HG03457 (cell line): ENCODE measurements around the gene SLC37A2.
A peak's percentile ranks its signal among the peaks of the same experiment; 100 is the strongest.

Experiments used
- ATAC-seq: cut with Tn5 transposase; IDR thresholded peaks from one replicate; pipeline ENCODE4 v1.9.1; 2021; ENCODE audit warnings: moderate number of reproducible peaks; ENCODE audit not compliant: unreplicated experiment

The SLC37A2 gene

GRCh38 chr11:125070699-125071254 is 7.7 kb downstream of the SLC37A2 start:
- ATAC-seq, result peak; percentile 73

- ATAC-seq, result no peak
Measured at GRCh38 chr11:125071435-125071834, 8.3 kb downstream of the SLC37A2 start.

- ATAC-seq, result no peak
Measured at GRCh38 chr11:125071846-125072217, 8.7 kb downstream of the SLC37A2 start.

GRCh38 chr11:125072218-125072960 is 9.3 kb downstream of the SLC37A2 start:
- peak; percentile 69 for ATAC-seq

GRCh38 chr11:125072961-125073590 is 10.0 kb downstream of the SLC37A2 start:
- no peak for ATAC-seq

- ATAC-seq, result no peak
Measured at GRCh38 chr11:125073616-125074483, 10.7 kb downstream of the SLC37A2 start.

GRCh38 chr11:125074511-125075241 is 11.6 kb downstream of the SLC37A2 start:
- no peak for ATAC-seq

- no peak for ATAC-seq
Measured at GRCh38 chr11:125075242-125075625, 12.1 kb downstream of the SLC37A2 start.

- ATAC-seq, result no peak
Measured at GRCh38 chr11:125075900-125076317, 12.8 kb downstream of the SLC37A2 start.

- ATAC-seq, result no peak
Measured at GRCh38 chr11:125076378-125076945, 13.4 kb downstream of the SLC37A2 start.

GRCh38 chr11:125078016-125078415 is 14.9 kb downstream of the SLC37A2 start:
- ATAC-seq, result no peak

- ATAC-seq, result no peak
Measured at GRCh38 chr11:125078516-125079140, 15.5 kb downstream of the SLC37A2 start.

GRCh38 chr11:125079151-125079877 is 16.2 kb downstream of the SLC37A2 start:
- no peak for ATAC-seq

- no peak for ATAC-seq
Measured at GRCh38 chr11:125079878-125080530, 16.9 kb downstream of the SLC37A2 start.

GRCh38 chr11:125080531-125080911 is 17.4 kb downstream of the SLC37A2 start:
- ATAC-seq, result no peak

GRCh38 chr11:125081098-125081798 is 18.1 kb downstream of the SLC37A2 start:
- no peak for ATAC-seq

- ATAC-seq, result no peak
Measured at GRCh38 chr11:125082040-125082439, 18.9 kb downstream of the SLC37A2 start.
